GM21360 (cell line): ENCODE results near the gene GSTM3.
"Not testable (repeated sequence)": the region's sequence is repeated elsewhere in the genome, so short reads cannot be mapped to it uniquely, and the experiment has no call there.

Experiments
- ATAC-seq: cut with Tn5 transposase; IDR thresholded peaks from one replicate; pipeline ENCODE4 v1.9.1; 2021; ENCODE audit warnings: mild to moderate bottlenecking, moderate library complexity; ENCODE audit not compliant: unreplicated experiment

The GSTM3 gene

DNA sequence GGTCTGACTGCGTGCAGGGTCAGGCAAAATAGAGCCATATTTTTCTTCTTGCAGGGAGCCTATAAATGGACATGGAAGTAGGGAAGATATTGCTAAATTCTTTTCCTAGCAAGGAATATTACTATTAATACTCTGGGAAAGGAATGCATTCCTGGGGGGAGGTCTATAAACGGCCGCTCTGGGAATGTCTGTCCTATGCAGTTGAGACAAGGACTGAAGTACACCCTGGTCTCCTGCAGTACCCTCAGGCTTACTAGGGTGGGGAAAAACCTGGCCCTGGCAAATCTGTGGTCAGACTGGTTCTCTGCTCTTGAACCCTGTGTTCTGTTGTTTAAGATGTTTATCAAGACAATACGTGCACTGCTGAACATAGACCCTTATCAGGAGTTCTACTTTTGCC is 31.9 kb downstream of the GSTM3 start:
- ATAC-seq = not testable (repeated sequence)

DNA sequence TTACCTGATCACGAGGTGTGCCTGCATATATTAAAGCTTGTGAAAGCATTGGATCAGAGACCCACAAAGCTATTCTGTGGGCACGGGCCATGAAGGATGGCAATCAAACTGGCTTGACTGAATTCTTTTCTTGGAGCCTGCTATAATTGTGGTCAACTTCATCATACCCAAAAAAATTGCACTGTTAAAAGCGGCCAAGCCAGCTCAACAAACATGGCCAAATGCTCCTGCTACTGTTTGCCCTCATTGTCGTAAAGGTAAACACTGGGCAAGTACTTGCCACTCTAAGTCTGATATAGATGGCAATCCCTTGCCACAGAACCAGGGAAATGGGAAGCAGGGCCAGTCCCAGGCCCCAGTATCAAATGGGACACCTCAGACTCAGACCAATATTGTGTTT is 35.4 kb downstream of the GSTM3 start:
- no peak for ATAC-seq

DNA sequence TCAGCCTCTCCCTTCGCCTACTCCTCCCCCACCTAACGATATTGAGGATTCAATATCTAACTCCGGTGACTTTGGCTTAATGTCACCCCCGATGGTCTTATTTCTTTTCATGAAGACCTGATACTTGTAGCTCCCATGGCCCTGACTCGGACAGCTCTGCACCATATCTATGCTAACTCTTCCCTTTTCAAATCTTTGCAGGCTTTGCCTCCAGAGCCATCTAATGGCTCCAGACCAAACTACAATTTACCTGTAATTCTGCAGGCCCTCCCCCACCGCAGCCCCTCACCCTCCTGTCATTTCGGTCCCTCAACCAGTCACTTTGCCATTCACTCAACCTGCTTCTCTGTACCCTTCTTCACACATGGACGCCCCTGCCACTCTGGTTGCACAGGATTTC is 36.7 kb downstream of the GSTM3 start:
- ATAC-seq = no peak

DNA sequence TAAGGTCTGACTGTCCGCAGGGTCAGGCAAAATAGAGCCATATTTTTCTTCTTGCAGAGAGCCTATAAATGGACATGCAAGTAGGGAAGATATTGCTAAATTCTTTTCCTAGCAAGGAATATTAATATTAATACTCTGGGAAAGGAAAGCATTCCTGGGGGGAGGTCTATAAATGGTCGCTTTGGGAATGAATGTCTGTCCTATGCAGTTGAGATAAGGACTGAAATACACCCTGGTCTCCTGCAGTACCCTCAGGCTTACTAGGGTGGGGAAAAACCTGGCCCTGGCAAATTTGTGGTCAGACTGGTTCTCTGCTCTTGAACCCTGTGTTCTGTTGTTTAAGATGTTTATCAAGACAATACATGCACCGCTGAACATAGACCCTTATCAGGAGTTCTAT is 37.9 kb downstream of the GSTM3 start:
- ATAC-seq = not testable (repeated sequence)

DNA sequence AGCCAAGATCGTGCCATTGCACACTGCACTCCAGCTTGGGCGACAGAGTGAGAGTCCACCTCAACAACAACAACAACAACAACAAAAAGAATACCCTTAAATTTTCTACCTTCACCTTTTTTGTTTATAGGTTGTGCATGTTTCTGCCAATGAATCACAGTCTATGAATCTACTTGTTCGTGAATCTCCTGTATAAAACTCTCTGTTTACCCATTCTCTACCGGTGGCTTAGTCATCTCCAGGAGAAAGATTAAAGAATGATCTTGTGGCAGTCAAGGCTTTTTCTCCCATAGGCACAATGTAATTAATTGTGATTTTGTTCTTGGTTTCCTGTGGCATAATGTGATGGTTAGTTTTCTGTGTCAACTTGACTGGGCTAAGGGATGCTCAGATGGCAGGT is 43.0 kb downstream of the GSTM3 start:
- ATAC-seq = not testable (repeated sequence)

DNA sequence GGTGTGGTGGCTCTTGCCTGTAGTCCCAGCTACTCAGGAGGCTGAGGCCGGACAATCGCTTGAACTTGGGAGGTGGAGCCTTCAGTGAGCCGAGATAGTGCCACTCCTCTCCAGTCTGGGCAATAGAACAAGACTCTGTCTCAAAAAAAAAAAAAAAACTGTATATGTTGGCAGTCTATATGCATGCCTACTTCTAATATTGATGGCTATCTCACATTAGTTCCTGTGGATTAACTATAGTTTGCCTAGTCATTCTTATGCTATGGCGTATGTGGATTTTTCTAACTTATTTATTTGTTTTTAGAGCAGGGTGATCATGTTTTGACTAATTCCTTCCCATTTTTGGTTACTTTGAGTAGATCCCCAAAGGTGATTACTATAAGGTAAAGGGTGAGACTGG is 43.8 kb downstream of the GSTM3 start:
- ATAC-seq = no peak

DNA sequence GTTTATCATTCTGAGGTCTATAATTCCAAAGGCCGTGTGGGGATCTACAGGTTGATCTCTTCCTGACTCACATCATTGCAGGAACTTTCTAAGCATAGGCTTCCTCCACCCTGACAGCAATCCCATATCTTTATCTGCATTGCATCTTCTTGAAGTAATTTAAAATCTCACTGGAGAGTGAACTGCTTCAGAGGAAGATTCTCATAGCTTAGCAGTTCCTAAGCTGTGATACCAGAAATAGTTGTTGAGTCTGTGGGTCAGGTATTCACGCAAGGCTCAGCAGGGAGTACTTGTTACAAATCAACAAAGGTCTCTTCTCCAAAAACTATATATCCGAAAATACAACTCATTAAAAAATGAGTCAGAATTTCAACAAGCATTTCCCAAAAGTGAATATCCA is 45.7 kb downstream of the GSTM3 start:
- ATAC-seq = not testable (repeated sequence)

DNA sequence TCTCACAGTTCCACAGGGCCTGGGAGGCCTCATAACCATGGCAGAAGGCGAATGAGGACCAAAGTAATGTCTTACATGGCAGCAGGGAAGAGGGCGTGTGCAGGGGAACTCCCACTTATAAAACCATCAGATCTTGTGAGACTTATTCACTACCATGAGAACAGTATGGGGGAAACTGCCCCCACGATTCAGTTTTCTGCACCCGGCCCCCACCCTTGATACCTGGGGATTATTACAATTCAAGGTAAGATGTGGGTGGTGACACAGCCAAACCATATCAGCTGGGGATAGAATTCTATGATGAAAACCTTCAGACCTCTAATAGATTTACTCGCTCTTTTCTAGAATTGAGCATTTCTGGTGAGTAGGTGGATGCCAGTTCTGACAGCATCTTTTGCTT is 46.4 kb downstream of the GSTM3 start:
- ATAC-seq = not testable (repeated sequence)

DNA sequence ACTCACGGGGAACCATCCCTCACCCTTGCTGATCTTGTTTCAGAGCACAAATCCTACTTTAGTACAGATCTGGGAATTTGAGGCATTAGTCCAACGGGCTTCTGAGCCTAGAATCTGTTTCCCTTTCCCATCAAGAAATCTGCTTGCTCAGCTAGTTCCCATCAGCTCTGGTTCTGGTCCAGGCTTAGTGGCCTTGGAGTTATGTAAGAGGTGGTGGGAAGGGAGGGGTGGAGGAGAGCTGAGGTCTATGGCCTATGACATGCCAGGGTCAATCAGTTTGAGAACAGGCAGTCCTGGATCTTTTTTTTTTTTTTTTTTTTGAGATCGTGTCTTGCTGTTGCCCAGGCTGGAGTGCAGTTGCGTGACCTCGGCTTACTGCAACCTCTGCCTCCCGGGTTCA is 49.1 kb downstream of the GSTM3 start:
- no peak for ATAC-seq

DNA sequence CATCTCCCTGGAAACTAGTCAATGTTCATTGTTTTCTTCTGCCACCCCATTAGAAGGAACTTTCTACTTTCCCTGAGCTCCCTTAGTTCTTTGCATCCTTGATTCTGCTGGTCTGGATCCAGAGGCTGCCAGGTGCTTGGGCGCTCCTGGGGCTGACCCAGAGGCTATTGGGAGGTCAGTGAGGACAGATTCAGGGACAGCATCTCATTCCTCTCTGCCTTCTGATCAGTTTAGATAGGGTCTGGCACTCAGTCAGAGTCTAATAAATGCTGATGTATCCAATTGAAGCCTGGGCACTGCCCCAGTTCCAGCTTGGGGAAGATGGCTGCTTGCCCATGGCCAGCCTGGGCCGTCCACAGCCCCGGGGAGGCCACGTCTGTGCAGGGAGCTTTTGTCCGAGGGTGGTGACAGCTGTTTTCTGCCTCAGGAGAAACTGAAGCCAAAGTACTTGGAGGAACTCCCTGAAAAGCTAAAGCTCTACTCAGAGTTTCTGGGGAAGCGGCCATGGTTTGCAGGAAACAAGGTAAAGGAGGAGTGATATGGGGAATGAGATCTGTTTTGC is 50.9 kb downstream of the GSTM3 start:
- ATAC-seq = no peak

DNA sequence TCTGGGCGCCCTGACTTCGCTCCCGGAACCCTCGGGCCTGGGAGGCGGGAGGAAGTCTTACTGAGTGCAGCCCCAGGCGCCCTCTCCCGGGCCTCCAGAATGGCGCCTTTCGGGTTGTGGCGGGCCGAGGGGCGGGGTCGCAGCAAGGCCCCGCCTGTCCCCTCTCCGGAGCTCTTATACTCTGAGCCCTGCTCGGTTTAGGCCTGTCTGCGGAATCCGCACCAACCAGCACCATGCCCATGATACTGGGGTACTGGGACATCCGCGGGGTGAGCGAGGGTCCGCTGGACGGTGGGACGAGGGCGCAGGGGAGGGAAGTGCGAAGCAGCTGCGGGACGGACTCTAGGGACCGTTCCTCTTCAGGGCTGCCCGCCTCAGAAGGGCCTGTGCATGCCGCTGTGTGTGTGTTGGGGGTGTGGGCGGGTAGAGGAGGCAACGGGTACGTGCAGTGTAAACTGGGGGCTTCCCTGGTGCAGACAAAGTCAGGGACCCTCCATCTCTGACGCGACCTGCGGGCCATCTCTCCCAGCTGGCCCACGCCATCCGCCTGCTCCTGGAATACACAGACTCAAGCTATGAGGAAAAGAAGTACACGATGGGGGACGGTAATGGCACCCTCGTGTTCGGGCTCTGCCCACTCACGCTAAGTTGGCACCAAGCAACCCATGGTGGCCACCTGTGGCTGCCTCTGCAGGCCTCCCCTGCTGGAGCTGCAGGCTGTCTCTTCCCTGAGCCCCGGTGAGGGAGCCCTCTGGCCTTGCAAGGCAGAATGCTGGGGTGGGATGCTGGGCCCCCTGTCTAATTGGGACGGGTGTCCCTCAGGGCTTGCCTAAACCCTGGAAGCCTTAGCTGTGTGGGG is 53.0 kb downstream of the GSTM3 start, which contains the start of gene GSTM1:
Gene GSTM1, plus strand, starts transcription at position 177 of the 859 bp plus-strand sequence. Its CDS starts 57 bp downstream, at position 234.
- ATAC-seq = no peak

DNA sequence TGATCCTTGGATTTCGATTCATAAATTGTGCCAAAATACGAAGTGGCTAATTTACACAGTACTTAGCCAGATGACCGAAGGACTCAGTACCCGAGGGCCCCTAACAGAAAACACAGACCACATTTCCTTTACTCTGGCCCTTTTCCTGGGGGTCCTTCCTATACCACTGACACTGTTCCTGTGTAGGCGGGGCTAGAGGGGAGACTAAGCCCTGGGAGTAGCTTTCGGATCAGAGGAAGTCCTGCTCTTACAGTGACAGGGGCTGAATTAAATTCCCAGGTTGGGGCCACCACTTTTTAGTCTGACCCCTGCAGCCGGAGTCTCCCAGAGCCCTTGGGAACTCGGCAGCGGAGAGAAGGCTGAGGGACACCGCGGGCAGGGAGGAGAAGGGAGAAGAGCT is 53.7 kb downstream of the GSTM3 start:
- not testable (repeated sequence) for ATAC-seq

DNA sequence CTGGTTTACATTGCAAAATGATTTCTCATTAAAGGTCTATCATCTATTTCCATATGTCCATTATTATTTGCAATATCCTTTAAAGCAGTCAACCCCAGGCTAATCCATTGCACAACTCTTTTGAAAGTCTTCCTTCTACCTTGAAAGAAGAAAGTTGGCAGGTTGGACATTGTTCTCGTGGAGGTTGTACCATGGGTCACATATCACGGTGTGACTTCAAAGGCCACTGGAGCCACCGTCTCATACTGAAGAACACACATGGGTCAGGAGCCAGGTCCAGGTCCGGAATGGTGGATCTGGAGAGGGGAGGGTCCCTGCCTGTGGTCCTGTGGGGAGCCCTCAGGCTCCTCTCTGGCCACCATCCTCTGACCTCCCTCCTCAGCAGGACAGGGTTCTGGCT is 54.9 kb downstream of the GSTM3 start:
- not testable (repeated sequence) for ATAC-seq

DNA sequence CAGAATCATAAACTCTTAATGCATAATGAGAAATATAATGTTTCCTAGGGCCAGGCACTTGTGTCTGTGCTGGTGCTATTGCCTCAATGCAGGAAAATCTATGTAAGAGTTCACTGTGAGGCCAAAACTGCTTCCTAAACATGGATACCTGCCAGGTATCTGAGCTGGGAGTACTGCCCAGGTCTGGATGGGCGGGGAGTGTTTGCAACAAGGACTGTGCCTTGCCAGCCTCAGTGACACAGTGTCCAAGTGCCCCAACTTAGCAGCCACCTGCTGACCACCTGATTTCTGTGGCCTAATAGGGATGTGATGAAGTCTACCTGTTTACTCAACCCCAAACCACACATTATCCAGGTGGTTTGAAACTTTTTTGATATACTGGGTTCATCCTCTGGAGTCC is 55.4 kb downstream of the GSTM3 start:
- not testable (repeated sequence) for ATAC-seq

DNA sequence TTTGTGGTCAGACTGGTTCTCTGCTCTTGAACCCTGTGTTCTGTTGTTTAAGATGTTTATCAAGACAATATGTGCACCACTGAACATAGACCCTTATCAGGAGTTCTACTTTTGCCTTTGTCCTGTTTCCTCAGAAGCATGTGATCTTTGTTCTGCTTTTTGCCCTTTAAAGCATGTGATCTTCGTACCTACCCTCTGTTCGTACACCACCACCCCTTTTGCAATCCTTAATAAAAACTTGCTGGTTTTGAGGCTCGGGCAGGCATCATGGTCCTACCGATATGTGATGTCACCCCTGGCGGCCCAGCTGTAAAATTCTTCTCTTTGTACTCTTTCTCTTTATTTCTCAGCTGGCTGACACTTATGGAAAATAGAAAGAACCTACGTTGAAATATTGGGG is 56.1 kb downstream of the GSTM3 start:
- ATAC-seq = not testable (repeated sequence)
